ENCODE measurements around the gene GPC6. TPM values are rescaled to one million over a fixed set of nuclear protein-coding genes. Genes with fewer than 3 reads are reported as not detected.

GPC6 gene
- total RNA-seq, 1 experiment from 2014 or later, result not detected

DNA sequence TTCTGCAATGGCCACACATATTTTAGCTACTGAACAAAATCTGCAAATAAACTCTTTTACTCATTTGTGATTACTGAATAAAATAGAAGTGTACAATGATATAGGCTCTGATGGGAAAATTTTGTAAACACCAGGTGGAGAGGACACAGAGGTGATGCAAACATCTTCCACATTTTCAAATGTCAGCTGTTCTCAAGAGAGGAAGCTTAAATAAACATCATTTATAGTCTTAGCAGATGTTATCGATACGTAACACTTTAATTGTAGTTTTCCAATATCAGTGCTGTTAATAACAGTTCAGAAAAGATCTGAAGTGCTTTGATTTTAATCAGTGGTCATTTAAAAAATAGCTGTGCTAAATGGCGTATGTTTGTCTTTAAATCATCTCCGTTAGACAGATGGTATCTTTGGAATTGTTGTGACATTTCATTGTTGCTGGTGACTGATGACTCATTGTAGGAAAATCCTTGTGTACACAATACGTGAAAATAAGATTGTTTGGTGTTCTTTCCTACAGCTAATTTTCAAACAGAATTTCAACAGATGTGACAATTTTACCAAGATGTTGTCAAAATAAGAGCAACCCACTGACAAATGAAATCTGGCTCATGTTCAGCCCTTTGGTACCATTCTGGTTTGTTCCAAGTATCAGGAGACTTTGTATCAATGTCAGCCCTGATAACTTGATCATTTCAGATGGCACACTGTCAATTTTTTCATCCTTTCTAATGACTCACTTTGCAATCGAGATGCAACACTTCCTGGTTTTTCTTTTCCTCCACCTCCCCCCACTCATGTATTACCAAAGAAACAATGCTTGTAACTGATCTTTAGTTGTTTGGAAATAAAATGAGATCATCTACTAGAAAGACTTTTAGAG lies 736.9 kb downstream of the GPC6 start:
- DNase-seq (ENCODE audit: low spot score), result peak; percentile 9

DNA sequence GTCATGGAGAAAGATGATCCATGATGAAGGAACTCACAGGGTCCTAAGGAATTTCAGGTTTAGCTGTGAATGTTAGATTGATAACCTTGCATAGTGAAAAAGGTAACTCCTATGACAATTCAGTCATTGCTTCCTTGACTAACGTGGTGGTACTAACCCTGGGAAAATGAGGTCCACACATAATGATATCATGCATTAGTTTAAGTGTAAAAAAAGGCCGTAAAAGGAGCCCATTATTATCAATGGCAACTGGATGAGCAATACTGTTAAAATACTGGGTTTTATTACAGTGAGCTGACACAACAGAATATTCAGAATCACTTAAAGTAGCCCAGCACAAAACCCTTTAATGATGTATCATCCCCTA lies 737.5 kb downstream of the GPC6 start:
- DNase-seq (ENCODE audit: low spot score), result peak; percentile 3

DNA sequence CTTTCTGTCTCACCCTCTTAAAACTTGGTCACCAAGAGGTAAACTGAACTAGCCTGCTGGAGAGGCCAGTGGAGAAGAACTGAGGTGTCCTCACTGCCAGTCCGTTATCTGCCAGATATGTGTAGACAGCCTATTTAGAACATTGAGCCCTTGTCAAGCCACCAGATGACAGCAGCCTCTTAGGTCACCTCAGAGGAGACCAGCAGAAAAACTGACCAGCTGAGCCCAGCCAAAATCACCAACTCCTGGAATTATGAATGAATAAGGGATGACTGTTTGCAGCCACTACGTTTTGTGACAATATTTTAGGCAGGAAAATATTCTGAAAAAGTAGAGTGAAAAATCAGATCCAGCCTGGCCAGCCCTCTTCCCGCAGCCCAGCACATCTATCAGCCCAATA lies 739.0 kb downstream of the GPC6 start:
- DNase-seq (ENCODE audit: low spot score), result no peak

DNA sequence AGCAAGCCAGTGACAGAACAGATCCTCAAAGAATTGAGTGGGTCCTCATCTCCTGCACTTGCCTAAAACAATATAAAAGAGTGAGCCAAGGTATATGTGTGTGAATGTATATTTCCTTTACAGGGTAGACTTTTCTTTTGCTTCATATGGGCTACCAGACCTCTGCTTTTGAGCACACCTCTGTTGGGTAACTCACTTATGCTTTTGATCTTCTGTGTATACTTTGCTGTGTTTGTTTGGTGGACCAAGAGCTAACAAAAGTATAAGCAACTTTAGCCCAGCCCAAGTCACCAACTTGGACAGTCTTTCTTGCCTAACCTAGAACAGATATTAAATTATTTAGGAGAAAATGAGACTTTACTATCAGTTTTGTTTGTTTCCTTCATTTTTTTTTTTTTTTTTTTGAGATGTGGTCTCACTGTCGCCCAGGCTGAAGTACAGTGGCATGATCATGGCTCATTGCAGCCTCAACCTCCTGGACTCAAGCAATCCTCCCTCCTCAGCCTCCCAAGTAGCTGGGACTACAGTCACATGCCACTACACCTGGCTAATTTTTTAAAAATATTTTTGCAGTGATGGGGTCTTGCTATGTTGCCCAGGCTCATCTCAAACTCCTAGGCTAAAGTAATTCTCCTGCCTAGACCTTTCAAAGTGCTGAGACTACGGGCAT lies 739.8 kb downstream of the GPC6 start:
- no peak for DNase-seq (ENCODE audit: low spot score)

DNA sequence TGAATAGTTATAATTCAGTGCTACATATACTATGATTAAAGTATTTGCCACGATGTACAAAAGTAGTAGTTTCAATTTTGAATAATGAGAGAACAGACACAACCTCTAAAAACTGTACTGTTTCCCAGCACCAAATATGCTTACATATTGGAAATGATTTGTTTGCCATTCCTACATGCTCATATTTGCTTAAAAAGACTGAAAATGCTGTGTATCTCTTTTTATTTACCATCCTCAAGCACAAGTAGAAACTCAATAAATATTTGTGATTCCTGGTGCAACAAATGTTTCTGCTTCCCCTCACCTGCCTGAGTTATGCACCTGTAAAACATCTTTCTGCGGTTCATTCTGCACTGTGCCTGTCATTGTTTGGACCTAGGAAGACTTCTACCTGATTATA lies 740.7 kb downstream of the GPC6 start:
- no peak for DNase-seq (ENCODE audit: low spot score)

- DNase-seq (ENCODE audit: low spot score), result no peak
These were observed 748.6 kb downstream of the GPC6 start for GRCh38 chr13:93975242-93975641.

GRCh38 chr13:93976528-93976927 lies 749.9 kb downstream of the GPC6 start:
- DNase-seq (ENCODE audit: low spot score), result no peak

DNA sequence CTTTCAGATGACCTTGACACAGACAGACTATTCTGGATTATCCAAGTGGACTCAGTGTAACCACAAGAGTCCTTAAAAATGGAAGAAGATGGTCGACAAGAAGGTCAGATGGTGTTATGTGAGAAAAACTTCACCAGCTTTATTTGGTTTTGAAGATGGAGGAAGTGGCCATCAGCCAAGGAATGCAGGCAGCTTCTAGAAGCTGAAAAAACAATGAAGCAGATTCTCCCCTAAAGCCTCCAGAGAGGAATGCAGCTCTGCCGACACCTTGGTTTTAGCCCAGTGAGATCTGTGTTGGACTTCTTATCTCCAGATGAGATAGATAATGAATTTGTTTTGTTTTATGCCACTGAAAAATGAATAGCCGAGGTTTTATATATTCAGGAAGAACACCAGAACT lies 751.4 kb downstream of the GPC6 start:
- DNase-seq (ENCODE audit: low spot score), result no peak

DNA sequence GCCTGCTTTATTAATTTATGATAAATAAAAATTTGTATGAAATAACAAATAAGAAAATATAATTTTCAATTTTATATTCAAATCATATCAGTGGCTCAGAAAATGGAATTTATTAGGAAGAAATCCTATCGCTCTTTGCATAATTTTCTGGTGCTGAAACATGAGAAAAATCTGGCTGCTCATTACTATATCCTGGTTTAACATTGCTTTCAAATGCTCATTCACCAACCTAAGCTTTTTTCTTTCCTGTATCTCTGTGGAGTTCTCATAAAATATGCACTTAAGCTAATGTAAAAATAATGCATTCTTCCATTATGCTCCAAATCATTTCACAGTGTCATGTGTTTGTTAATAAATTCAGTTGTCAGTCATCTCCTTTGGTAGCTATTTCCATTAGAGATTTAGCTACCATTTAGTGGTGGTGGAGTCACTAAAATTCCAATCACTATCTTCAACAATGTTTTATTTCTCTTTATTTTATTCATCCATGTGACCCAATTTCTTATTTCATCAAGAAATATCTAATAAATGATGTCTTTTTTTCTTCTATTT lies 754.9 kb downstream of the GPC6 start:
- no peak for DNase-seq (ENCODE audit: low spot score)

- DNase-seq (ENCODE audit: low spot score), result no peak
These were observed 755.7 kb downstream of the GPC6 start for GRCh38 chr13:93982179-93982918.

- no peak for DNase-seq (ENCODE audit: low spot score)
These were observed 757.4 kb downstream of the GPC6 start for GRCh38 chr13:93984052-93984451.

DNA sequence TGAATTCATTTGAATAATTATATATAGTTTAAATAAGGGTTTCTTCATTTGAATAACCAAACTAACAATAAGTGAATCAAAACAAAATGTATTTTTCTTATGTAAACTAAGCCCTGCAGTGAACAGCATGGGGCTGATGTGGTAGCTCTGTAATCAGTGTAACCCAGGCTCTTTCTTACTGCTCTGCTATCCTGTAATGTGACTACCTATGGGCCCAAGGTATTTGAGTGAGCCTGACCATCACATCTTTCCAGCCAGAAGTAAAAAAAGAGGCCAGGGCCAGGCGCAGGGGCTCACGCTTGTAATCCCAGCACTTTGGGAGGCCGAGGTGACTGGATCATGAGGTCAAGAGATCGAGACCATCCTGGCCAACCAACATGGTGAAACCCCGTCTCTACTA lies 758.3 kb downstream of the GPC6 start:
- DNase-seq (ENCODE audit: low spot score), result no peak

DNA sequence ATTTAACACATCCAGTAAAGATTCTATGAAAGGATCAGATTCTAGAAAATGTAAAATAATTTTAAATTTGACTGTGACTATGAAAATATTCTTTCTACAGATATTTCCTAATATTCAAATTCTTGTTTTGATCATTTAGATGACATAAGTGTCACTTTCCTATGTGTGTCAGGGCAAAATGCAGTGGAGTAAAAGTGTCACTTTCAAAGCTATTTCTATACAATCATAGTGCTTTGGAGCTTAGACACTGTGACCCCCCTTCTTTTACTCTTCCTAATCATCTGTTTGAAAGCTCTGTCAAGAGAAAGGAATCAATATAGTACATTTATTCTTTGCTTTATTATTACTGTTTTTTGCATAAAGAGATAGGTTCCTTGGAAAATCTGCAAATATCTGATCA lies 760.9 kb downstream of the GPC6 start:
- DNase-seq (ENCODE audit: low spot score), result no peak

- DNase-seq (ENCODE audit: low spot score), result no peak
These were observed 765.0 kb downstream of the GPC6 start for GRCh38 chr13:93991569-93991968.

- DNase-seq (ENCODE audit: low spot score), result no peak
These were observed 769.9 kb downstream of the GPC6 start for GRCh38 chr13:93996481-93996880.

- no peak for DNase-seq (ENCODE audit: low spot score)
These were observed 779.7 kb downstream of the GPC6 start for GRCh38 chr13:94006296-94006695.

DNA sequence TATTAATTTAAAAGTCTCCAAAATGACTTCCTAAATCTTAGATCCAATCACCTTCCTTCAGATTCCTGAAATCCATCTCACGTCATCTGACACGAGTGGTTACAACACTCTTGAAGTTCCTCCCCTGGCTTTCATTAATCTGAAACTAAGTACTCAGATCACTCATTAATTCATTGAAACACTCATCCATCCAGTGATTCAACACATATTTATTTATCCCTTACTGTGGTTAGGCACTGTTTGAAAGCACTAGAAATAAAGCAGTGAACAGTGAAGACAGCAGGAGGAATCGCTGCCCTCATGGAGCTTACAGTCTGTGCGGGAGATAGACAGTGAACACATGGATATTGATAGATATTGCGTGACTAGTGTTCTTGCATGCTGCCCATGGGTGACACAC lies 780.5 kb downstream of the GPC6 start:
- no peak for DNase-seq (ENCODE audit: low spot score)

DNA sequence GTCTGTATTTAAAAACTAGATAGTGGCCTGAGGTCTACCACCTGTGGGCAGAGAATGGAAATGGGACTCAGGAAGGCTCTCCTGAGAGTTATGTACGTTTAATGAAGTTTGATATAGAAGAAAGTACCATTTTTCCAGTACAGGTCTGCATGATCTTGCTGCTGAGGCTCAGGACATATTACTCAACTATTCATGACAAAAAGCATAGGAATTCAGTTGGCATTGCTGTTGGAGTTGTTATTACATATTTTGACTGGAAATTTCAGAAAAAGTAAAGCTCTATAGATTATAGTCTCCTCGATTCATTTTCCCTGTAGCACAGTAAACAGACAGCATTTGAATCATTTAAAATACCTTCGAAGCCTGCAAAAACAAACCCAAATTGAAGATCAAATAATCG lies 783.1 kb downstream of the GPC6 start:
- no peak for DNase-seq (ENCODE audit: low spot score)

GRCh38 chr13:94014461-94014860 lies 787.9 kb downstream of the GPC6 start:
- DNase-seq (ENCODE audit: low spot score), result no peak

DNA sequence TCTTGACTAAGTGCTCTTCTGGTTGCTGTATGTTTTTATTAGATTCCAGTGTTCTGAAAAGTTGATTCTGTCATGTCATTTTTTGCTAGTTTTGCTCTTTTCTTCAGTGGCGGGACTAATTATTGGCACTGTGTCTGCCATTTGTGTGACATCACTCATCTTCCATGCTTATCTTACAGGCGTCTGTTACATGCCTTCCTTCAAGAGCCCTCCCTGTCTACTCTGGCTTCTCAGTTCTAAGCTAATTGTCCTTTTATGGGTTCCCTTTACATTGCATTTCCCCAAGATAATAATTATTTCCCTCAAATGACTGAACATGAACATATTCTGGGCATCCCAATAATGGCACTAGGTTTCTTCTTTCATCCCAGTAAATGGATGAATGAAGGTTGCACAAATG lies 793.8 kb downstream of the GPC6 start:
- DNase-seq (ENCODE audit: low spot score), result no peak

GRCh38 chr13:94020833-94021232 lies 794.2 kb downstream of the GPC6 start:
- peak; percentile 10 for DNase-seq (ENCODE audit: low spot score)

DNA sequence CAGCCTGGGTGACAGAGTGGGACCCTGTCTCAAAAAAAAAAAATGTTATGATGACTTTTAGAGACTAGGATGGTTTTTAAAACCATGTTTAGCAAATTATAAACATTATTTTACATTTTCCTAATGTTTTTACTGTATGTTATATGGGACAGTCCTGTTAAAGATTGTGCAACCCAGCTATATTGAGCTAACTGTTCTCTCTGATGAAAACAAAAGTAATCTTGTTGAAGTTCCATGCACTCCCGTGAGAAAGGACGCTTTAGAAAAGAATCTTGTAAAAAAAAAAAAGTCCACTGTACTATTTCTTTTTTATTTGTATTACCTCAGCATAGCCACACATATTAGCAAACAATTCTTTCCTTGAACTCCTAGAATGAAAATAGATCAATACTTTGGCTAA lies 801.6 kb downstream of the GPC6 start:
- no peak for DNase-seq (ENCODE audit: low spot score)
